Prostate gland (tissue), 2 donors: ENCODE data around the gene SRD5A2. TPM values are rescaled to one million over a fixed set of nuclear protein-coding genes. Genes with fewer than 3 reads are reported as not detected.
A peak's percentile ranks its signal among the peaks of the same experiment; 100 is the strongest.

ENCODE experiments used
- DNase-seq: peaks from one replicate; pipeline ENCODE4 v3.0.0-alpha.2; 2019; ENCODE audit warnings: low spot score
- H3K27ac ChIP-seq, 2 donors: fragments of 200-600 bp; sonication (generic); 2 replicates each; pipeline ENCODE4 v1.5.1; 2017 to 2019
- H3K27me3 ChIP-seq: fragments of 200-600 bp; sonication (generic); replicated peaks from 2 replicates; pipeline ENCODE4 v1.5.1; 2019; ENCODE audit not compliant: insufficient read depth
- H3K36me3 ChIP-seq, 2 donors: fragments of 200-600 bp; sonication (generic); 1 replicate in 1 of 2; 2 replicates in 1 of 2; pipeline versions ENCODE4 v1.5.1 to v1.8.1; 2017 to 2019
- H3K4me1 ChIP-seq: fragments of 200-600 bp; sonication (generic); replicated peaks from 2 replicates; pipeline ENCODE4 v1.5.1; 2019
- H3K4me3 ChIP-seq, 2 donors: fragments of 200-600 bp; sonication (generic); 2 replicates each; pipeline ENCODE4 v1.5.1; 2017 to 2019
- H3K9me3 ChIP-seq: fragments of 200-600 bp; sonication (generic); 2 replicates; pipeline ENCODE4 v1.5.1; 2017
- POLR2A ChIP-seq: fragments of 450-650 bp; IDR thresholded peaks from one replicate; pipeline ENCODE4 v1.6.1; 2016; ENCODE audit warnings: antibody characterized with exemption, mild to moderate bottlenecking
- POLR2AphosphoS5 ChIP-seq: sonication (generic); formaldehyde crosslinking; IDR thresholded peaks from one replicate; pipeline ENCODE4 v1.6.1; 2017; ENCODE audit warnings: antibody characterized with exemption
- WGBS: methylation state at CpG from one replicate; pipeline ENCODE4 v1.1.5; 2018; 5-methylcytosine and 5-hydroxymethylcytosine counted together
- intact Hi-C: fragments of 100-400 bp; cut with DNase I; formaldehyde crosslinking; loops from one replicate; pipeline ENCODE4 v1.14.2; 2022
- total RNA-seq, 2 donors: library from RNA; depleted of rRNA; stranded (reverse); fragments of >200 nt; gene quantifications; one replicate each; pipeline ENCODE4 v1.1.0, GENCODE V29; 2016
- TF ChIP-seq, protein P1 (sequence below), 4 experiments: fragments of 200-600 bp in 2 of 4; fragments of 450-650 bp in 2 of 4; sonication (generic) in 2 of 4; IDR thresholded peaks; 1 replicate in 3 of 4; 2 replicates in 1 of 4; pipeline ENCODE4 v1.5.1; 2016 to 2019; ENCODE audit warnings: antibody characterized with exemption in 4 of 4, mild to moderate bottlenecking in 2 of 4, moderate library complexity in 2 of 4

SRD5A2 gene
- total RNA-seq, 2 donors from 2014 or later = 5.0 to 8.5 TPM

DNA sequence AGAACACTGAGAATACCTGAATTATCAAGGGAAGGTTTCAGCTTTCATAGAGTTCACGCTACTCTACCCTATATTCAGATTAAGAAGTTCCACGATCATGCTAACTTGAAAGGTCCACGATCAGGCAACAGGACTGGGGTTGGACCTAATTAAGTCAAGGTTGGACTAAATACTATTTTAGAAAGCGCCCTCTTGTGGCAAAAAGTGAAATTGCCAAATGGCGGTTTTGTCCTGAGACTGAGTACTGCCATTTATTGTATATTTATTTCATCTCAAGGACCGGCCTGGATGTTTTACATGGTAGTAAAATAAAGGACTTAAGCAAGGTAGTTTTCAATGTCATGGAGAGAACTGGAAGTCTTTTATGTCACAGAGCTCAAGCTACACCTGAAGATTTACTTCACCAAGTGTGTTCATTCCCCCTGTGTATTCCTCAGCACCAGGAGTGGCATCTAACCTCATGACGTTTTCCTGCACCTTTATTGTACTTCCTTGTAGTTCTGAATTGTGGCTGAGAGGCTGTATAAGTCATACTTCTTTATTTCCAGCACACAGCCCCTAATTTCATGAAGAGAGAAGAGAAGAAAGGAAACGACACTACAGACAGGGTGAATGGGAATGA lies 56.8 kb downstream of the SRD5A2 start:
- Histone ChIP-seq H3K27ac (no peak overlapping the region), H3K4me1 (no peaks in the 10 kb centered on the region), H3K9me3 (no peaks in the 10 kb centered on the region), H3K27me3 (no peaks in the 10 kb centered on the region), H3K4me3 (no peak overlapping the region), H3K36me3 (no peaks in the 10 kb centered on the region)
- TF ChIP-seq POLR2A = no peak
- TF ChIP-seq, protein P1, sequence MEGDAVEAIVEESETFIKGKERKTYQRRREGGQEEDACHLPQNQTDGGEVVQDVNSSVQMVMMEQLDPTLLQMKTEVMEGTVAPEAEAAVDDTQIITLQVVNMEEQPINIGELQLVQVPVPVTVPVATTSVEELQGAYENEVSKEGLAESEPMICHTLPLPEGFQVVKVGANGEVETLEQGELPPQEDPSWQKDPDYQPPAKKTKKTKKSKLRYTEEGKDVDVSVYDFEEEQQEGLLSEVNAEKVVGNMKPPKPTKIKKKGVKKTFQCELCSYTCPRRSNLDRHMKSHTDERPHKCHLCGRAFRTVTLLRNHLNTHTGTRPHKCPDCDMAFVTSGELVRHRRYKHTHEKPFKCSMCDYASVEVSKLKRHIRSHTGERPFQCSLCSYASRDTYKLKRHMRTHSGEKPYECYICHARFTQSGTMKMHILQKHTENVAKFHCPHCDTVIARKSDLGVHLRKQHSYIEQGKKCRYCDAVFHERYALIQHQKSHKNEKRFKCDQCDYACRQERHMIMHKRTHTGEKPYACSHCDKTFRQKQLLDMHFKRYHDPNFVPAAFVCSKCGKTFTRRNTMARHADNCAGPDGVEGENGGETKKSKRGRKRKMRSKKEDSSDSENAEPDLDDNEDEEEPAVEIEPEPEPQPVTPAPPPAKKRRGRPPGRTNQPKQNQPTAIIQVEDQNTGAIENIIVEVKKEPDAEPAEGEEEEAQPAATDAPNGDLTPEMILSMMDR (IDR thresholded peaks at IDR 0.05) = peak in 3 of 4 experiments; percentile 40 to 56 (median 45)
- no peak for DNase-seq
- WGBS = 57% methylated on average over 8 of the region's 8 CpGs
- intact Hi-C loops = loop anchor here (5.0 to 10.0 kb wide), 2 partner anchors 109 to 287 kb away; partner anchors contain the start of gene XDH

DNA sequence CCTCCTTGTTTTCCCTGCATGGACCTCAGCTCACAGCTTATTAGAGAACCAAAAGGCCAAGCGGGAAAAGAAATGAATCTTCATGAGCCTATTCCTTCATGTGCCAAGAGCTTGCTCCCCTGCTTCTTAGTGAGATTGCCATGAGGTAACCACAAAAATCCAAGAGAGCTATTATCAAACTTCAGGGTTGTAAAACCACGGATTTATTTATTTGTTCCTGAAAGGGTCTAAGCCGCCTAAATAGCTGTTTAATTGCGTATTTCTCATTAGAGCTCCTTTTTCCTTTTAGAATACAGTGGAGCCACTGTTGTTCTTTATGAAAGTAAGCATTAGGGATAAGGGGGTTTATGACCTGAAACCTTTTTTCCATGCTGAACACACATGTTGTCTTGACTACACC lies 58.0 kb downstream of the SRD5A2 start:
- H3K27me3 ChIP-seq = no peaks in the 10 kb centered on the region
- no peaks in the 10 kb centered on the region for H3K9me3 ChIP-seq
- TF ChIP-seq, protein P1 (IDR thresholded peaks at IDR 0.05) = no peak
- TF ChIP-seq POLR2A = no peak
- TF ChIP-seq POLR2AphosphoS5 = no peak
- no peaks in the 10 kb centered on the region for H3K36me3 ChIP-seq
- no peak overlapping the region for H3K4me3 ChIP-seq
- peak overlapping the region in 1 of 2 donors; percentile 17 for H3K27ac ChIP-seq
- WGBS = 47% methylated on average over 4 of the region's 4 CpGs
- no peak for DNase-seq
- no peaks in the 10 kb centered on the region for H3K4me1 ChIP-seq
- intact Hi-C loops = loop anchor here (5.0 to 10.0 kb wide), 2 partner anchors 108 to 285 kb away; partner anchors contain the start of gene XDH

DNA sequence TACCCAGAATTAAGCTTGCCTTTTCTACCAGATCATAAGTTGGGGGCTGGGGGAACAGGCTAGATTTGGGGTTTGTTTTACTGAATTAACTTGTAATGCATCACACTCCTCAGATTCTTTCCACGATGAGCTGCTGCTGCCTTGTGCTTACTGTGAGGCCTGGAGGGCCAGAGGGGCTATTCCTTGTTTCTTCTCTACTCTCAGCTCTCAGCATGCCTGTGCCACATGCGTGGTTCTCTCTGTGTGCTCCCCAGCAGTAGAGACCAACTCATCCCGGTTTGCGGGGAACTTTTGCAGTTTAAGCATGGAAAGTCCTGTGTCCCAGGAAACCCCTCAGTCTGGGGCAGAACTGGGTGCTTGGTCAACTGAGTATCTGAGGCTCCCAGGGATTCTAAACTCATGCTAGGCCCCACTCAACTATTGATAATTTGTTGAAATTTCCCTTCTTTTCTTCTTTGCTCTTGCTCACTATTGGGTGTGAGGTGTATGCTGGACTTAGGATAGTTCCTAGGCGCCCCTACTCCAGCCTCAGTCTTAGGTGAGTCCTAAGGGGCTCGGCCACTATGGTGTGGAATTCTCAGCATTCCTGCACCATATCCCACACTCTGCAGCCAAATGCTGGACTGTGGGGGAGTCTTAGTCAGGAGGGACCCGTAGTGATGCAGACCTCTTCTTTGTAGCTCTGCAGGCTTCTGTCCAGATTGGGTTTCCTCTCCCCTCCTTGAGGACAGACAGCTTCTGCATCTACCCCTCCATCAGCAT lies 63.1 kb downstream of the SRD5A2 start:
- intact Hi-C loops = no loop called here
- WGBS = 89% methylated on average over 7 of the region's 7 CpGs

DNA sequence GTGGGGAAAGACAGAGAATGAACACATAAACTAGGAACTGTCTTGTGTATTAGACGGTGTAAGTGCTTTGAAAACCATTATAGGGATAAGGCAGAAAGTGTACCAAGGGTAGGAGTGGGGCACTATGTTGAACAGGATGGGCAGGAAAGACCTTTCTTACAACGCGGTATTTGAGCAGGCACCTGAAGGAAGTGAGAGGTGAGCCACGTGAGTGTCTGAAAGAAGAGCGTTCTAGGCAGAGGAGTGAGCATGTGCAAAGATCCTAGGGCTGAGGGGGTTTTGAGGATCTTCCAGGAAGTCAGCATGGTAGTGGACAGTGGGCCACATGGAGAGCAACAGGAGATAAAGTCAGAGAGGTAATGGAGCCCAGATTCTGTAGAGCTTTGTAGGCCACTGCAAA lies 65.2 kb downstream of the SRD5A2 start:
- no peaks in the 10 kb centered on the region for H3K4me1 ChIP-seq
- no peaks in the 10 kb centered on the region for H3K9me3 ChIP-seq
- TF ChIP-seq, protein P1 (IDR thresholded peaks at IDR 0.05) = no peak
- TF ChIP-seq POLR2A = no peak
- no peak for TF ChIP-seq POLR2AphosphoS5
- WGBS = 88% methylated on average over 5 of the region's 5 CpGs
- intact Hi-C loops = no loop called here
- DNase-seq = no peak
- H3K36me3 ChIP-seq = no peaks in the 10 kb centered on the region
- H3K27ac ChIP-seq = no peak overlapping the region
- H3K4me3 ChIP-seq = no peak overlapping the region
- no peaks in the 10 kb centered on the region for H3K27me3 ChIP-seq

More for the DNA sequence above, 63.1 kb downstream of the SRD5A2 start:
- Histone ChIP-seq H3K4me3 (no peak overlapping the region), H3K27me3 (no peaks in the 10 kb centered on the region), H3K36me3 (no peaks in the 10 kb centered on the region), H3K9me3 (no peaks in the 10 kb centered on the region), H3K27ac (no peak overlapping the region), H3K4me1 (no peaks in the 10 kb centered on the region)
- DNase-seq = no peak
- TF ChIP-seq, protein P1 (IDR thresholded peaks at IDR 0.05) = no peak
- TF ChIP-seq POLR2A = no peak
- TF ChIP-seq POLR2AphosphoS5 = no peak
